PC-3 (cell line): ENCODE measurements around the gene MRPS9. TPM values are rescaled to one million over a fixed set of nuclear protein-coding genes. Genes with fewer than 3 reads are reported as not detected.

ENCODE experiments used
- ATAC-seq: fragments of 200-7000 bp; cut with Tn5 transposase; 2 replicates; pipeline ENCODE4 v1.9.1; 2020; ENCODE audit warnings: mild to moderate bottlenecking, moderate library complexity
- BruUV-seq: library from RNA; stranded (reverse); fragments of 400-500 nt; replicated peaks from 2 replicates; lab custom pipeline; 2021; lab: Mats Ljungman, UMichigan
- CTCF ChIA-PET: fragments of 300-600 bp; sonication (Branson Sonifier 250); formaldehyde crosslinking; loops from one replicate; lab custom pipeline; 2022; ENCODE audit warnings: antibody characterized with exemption; lab: Charles Lee
- POLR2A ChIA-PET: fragments of 300-600 bp; sonication (Branson Sonifier 250); formaldehyde crosslinking; loops from one replicate; lab custom pipeline; 2022; ENCODE audit warnings: antibody characterized with exemption; ENCODE audit not compliant: unreplicated experiment; lab: Charles Lee
- DNase-seq: peaks from one replicate; pipeline ENCODE4 v3.0.0-alpha.2; 2015
- H2AFZ ChIP-seq: fragments of 300-600 bp; sonication (generic); 2 replicates; pipeline ENCODE4 v1.6.0; 2016; ENCODE audit warnings: antibody characterized with exemption, low read length
- H3F3A ChIP-seq: fragments of 300-600 bp; sonication (generic); one replicate; pipeline ENCODE4 v1.6.0; 2017; ENCODE audit warnings: antibody characterized with exemption, low read length, control low read depth, mild to moderate bottlenecking; ENCODE audit not compliant: unreplicated experiment
- H3K27ac ChIP-seq: fragments of 300-600 bp; sonication (generic); 2 replicates; pipeline ENCODE4 v1.5.1; 2016; ENCODE audit warnings: mild to moderate bottlenecking, low read length
- H3K27me3 ChIP-seq: fragments of 300-600 bp; sonication (generic); 2 replicates; pipeline ENCODE4 v1.6.1; 2016; ENCODE audit warnings: low read length, mixed read lengths
- H3K36me3 ChIP-seq: fragments of 300-600 bp; sonication (generic); 2 replicates; pipeline ENCODE4 v1.6.1; 2016; ENCODE audit warnings: low read depth, mixed run types, low read length, mixed read lengths
- H3K4me1 ChIP-seq: fragments of 300-600 bp; sonication (generic); 2 replicates; pipeline ENCODE4 v1.5.1; 2016; ENCODE audit warnings: low read length; ENCODE audit not compliant: insufficient read depth
- H3K4me2 ChIP-seq: fragments of 300-600 bp; sonication (generic); 2 replicates; pipeline ENCODE4 v1.6.0; 2016; ENCODE audit warnings: low read length
- H3K4me3 ChIP-seq: fragments of 300-600 bp; sonication (generic); 2 replicates; pipeline ENCODE4 v1.5.1; 2016; ENCODE audit warnings: mild to moderate bottlenecking, low read length, mixed read lengths
- H3K79me2 ChIP-seq: fragments of 300-600 bp; sonication (generic); 2 replicates; pipeline ENCODE4 v1.6.1; 2017; ENCODE audit warnings: low read length, mixed read lengths
- H3K9ac ChIP-seq: fragments of 300-600 bp; sonication (generic); 2 replicates; pipeline ENCODE4 v1.6.0; 2016; ENCODE audit warnings: mild to moderate bottlenecking, low read length
- H3K9me2 ChIP-seq: fragments of 300-600 bp; sonication (generic); replicated peaks from 2 replicates; pipeline ENCODE4 v1.6.1; 2016; ENCODE audit warnings: mixed run types, low read length, mixed read lengths
- H3K9me3 ChIP-seq: fragments of 300-600 bp; sonication (generic); 2 replicates; pipeline ENCODE4 v1.6.1; 2016; ENCODE audit warnings: low read length, mixed read lengths
- H4K20me1 ChIP-seq: fragments of 300-600 bp; sonication (generic); 2 replicates; pipeline ENCODE4 v1.6.1; 2016; ENCODE audit warnings: low read length, mixed read lengths
- CTCF ChIP-seq: fragments of 300-600 bp; sonication (generic); conservative IDR thresholded peaks from 2 replicates; pipeline ENCODE4 v1.5.1; 2017; ENCODE audit warnings: antibody characterized with exemption, low read depth, mild to moderate bottlenecking, low read length
- EZH2 ChIP-seq: fragments of 300-600 bp; sonication (generic); IDR thresholded peaks from one replicate; pipeline ENCODE4 v1.6.1; 2017; ENCODE audit warnings: antibody characterized with exemption, mild to moderate bottlenecking, low read length; ENCODE audit not compliant: unreplicated experiment
- EZH2phosphoT487 ChIP-seq: fragments of 300-600 bp; sonication (generic); IDR thresholded peaks from 2 replicates; pipeline ENCODE4 v1.6.1; 2018; ENCODE audit warnings: mild to moderate bottlenecking, antibody characterized with exemption, low read length, borderline replicate concordance
- intact Hi-C: fragments of 100-400 bp; cut with micrococcal nuclease; formaldehyde crosslinking; loops from 2 replicates; pipeline ENCODE4 v1.9.0; 2023
- total RNA-seq: library from RNA; depleted of rRNA; stranded (reverse); fragments of >200 nt; gene quantifications from 2 replicates; pipeline ENCODE4 v1.2.3, GENCODE V29; 2014

Gene MRPS9
- total RNA-seq, 1 experiment from 2014 or later, result 64.0 TPM

- POLR2A ChIA-PET, result no interaction called here
- CTCF ChIA-PET, result no interaction called here
- H3K4me1 ChIP-seq, result no peaks in the 10 kb centered on the region
- H2AFZ ChIP-seq, result no peak overlapping the region
- no peak overlapping the region for H3K27ac ChIP-seq
- H3K9me3 ChIP-seq, result no peaks in the 10 kb centered on the region
- H3K4me2 ChIP-seq, result no peak overlapping the region
- H3K4me3 ChIP-seq, result no peak overlapping the region
- ATAC-seq (no peak), DNase-seq (peak; percentile 31)
- H3F3A ChIP-seq, result no peaks in the 10 kb centered on the region
- H3K79me2 ChIP-seq, result no peaks in the 10 kb centered on the region
- H3K36me3 ChIP-seq, result no peaks in the 10 kb centered on the region
- TF ChIP-seq EZH2phosphoT487 (no peak), CTCF (no peak), EZH2 (no peak)
- H3K9me2 ChIP-seq, result no peaks in the 10 kb centered on the region
- peaks cover 83% of the 10 kb centered on the region for H3K27me3 ChIP-seq
- no peak overlapping the region for H3K9ac ChIP-seq
- no peaks in the 10 kb centered on the region for H4K20me1 ChIP-seq
- intact Hi-C loops, result no loop called here
- no TSS peak for BruUV-seq
Observed at GRCh38 chr2:105141099-105141614, 103.3 kb downstream of the MRPS9 start.

GRCh38 chr2:105142239-105142638 is 104.4 kb downstream of the MRPS9 start:
- Histone ChIP-seq H3K9me3 (no peaks in the 10 kb centered on the region), H3F3A (no peaks in the 10 kb centered on the region), H4K20me1 (no peaks in the 10 kb centered on the region), H3K9me2 (no peaks in the 10 kb centered on the region), H3K9ac (no peak overlapping the region), H3K79me2 (no peaks in the 10 kb centered on the region), H3K4me3 (no peak overlapping the region), H3K36me3 (no peaks in the 10 kb centered on the region), H3K4me1 (no peaks in the 10 kb centered on the region), H3K4me2 (no peak overlapping the region), H2AFZ (no peak overlapping the region), H3K27me3 (peaks cover 82% of the 10 kb centered on the region), H3K27ac (no peak overlapping the region)
- DNase-seq (no peak), ATAC-seq (peak; percentile 31; the same call in 1 of the 2 replicates)
- ChIA-PET CTCF (no interaction called here), POLR2A (no interaction called here)
- no TSS peak for BruUV-seq
- intact Hi-C loops, result no loop called here
- TF ChIP-seq EZH2phosphoT487 (no peak), EZH2 (no peak), CTCF (no peak)

GRCh38 chr2:105143094-105143466 is 105.2 kb downstream of the MRPS9 start:
- H3K27me3 ChIP-seq, result peaks cover 82% of the 10 kb centered on the region
- H3K9ac ChIP-seq, result no peak overlapping the region
- ChIA-PET CTCF (no interaction called here), POLR2A (no interaction called here)
- intact Hi-C loops, result no loop called here
- no peaks in the 10 kb centered on the region for H3K36me3 ChIP-seq
- H3K9me3 ChIP-seq, result no peaks in the 10 kb centered on the region
- no peaks in the 10 kb centered on the region for H3K9me2 ChIP-seq
- no peak overlapping the region for H3K4me3 ChIP-seq
- TF ChIP-seq EZH2phosphoT487, result no peak
- no peak for TF ChIP-seq EZH2
- no peak for TF ChIP-seq CTCF
- no peak for DNase-seq
- H3K4me2 ChIP-seq, result peak overlapping the region; percentile 39
- no peaks in the 10 kb centered on the region for H4K20me1 ChIP-seq
- H2AFZ ChIP-seq, result no peak overlapping the region
- no peaks in the 10 kb centered on the region for H3K79me2 ChIP-seq
- H3K4me1 ChIP-seq, result no peaks in the 10 kb centered on the region
- no peak overlapping the region for H3K27ac ChIP-seq
- no peaks in the 10 kb centered on the region for H3F3A ChIP-seq
- BruUV-seq, result no TSS peak
- ATAC-seq, result no peak
